GM19328 (cell line): Measurements from ENCODE around the gene RRAS.
"Not testable (repeated sequence)": the region's sequence is repeated elsewhere in the genome, so short reads cannot be mapped to it uniquely, and the experiment has no call there.

ENCODE experiments used
- ATAC-seq: cut with Tn5 transposase; IDR thresholded peaks from one replicate; pipeline ENCODE4 v1.9.1; 2021; ENCODE audit warnings: mild to moderate bottlenecking, moderate library complexity; ENCODE audit not compliant: unreplicated experiment

The RRAS gene

DNA sequence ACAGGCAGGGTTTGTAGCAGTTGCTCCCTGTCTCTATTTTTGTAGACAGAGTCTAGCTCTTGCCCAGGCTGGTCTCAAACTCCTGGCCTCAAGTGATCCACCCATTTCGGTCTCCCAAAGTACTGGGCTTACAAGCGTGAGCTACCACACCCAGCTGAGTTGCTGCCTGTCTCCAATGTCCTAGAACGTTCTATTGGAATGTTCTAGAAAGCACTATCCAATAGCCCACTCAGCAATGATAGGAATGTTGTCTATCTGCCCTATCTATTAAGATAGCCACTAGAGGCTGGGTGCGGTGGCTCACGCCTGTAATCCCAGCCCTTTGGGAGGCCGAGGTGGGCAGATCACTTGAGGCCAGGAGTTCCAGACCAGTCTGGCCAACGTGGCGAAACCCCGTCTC lies 6.7 kb downstream of the RRAS start:
- not testable (repeated sequence) for ATAC-seq

DNA sequence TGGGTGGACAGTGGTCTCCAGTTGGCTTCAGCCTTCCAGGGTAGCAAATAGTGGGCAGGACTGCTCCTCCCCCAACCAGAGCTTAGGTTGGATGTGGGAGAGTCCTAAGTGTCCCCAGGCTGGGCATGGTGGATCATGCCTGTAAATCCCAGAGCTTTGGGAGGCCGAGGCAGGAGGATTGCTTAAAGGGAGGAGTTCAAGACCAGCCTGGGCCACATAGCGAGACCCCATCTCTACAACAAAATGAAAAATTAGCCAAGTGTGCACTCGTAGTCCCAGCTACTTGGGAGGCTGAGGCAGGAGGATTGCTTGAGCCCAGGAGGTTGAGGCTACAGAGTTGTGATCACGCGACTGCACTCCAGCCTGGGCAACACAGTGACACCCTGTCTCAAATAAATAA lies 7.4 kb downstream of the RRAS start:
- ATAC-seq, result no peak

- no peak for ATAC-seq
Observed at GRCh38 chr19:49631610-49632192, 8.2 kb downstream of the RRAS start.

- ATAC-seq, result no peak
Observed at GRCh38 chr19:49631014-49631588, 8.8 kb downstream of the RRAS start.

DNA sequence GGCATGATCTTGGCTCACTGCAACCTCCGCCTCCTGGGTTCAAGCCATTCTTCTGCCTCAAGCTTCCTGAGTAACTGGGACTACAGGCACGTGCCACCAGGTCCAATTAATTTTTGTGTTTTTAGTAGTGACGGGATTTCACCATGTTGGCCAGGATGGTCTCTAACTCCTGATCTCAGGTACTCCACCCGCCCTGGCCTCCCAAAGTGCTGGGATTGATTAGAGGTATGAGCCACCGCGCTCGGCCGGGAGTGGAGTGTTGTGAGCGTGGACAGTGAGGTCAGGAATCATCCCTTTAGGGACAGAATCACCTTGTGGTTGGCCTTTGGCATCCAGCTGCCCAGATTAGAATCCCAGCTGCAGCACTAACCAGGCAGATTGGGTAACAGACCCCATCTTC lies 10.3 kb downstream of the RRAS start:
- no peak for ATAC-seq

- ATAC-seq, result no peak
Observed at GRCh38 chr19:49626226-49626625, 13.7 kb downstream of the RRAS start.

DNA sequence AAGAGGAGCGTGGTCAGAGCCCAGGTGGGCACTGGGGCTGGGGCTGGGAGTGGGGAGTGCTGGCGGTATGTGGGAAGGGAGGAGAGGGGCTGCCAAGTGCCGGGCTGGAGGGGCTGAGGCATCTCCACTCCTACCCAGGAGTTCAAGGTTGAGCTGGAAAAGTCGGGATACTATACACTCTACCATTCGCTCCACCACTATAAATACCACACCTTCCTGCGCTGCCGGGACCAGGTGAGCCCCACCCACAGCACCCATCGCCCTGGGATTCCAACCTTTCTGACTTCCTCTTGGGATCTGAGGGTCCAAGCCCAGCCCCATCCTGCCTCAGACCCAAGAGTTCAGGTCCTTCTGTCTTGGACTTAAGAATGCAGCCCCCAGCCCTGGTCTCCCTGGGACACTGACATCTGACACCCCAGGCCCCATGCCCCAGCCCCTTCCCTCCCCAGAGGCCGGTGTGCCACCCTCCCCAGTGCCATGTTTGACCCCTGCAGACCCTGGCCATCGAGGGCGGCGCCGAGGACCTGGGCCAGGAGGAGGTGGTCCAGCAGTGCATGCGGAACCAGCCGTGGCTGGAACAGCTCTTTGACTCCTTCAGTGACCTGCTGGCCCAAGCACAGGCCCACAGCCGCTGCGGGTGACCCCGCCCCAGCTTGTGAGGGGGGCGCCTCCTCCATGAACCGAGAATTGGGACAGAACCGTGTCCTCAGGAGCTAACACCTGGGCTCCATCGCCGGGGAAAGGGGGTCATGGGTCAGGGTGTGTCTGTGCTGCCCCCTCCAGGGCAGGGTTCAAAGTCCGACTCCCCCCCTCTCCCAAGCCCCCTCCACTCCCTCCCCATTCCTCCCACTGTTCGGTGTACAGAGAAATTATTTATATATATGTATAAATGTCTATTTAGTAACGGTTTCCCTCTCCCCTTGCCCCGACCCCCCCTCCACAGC lies 14.7 kb downstream of the RRAS start:
- ATAC-seq, result no peak

DNA sequence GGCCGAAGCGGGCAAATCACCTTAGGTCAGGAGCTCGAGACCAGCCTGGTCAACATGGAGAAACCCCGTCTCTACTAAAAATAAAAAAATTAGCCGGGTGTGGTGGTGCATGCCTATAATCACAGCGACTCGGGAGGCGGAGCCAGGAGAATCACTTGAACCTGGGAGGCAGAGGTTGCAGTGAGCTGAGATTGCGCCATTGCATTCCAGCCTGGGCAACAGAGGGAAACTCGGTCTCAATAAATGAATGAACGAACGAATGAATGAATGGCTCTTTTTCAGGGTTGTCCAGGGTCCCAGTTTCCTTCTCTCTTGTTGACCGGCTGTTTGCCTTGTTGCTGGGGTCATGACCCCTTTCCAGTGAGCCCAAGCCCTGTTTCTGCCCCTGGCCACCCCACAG lies 22.1 kb downstream of the RRAS start:
- ATAC-seq, result not testable (repeated sequence)

GRCh38 chr19:49616945-49617344 lies 23.0 kb downstream of the RRAS start:
- no peak for ATAC-seq

GRCh38 chr19:49616532-49616931 lies 23.4 kb downstream of the RRAS start:
- ATAC-seq, result no peak

GRCh38 chr19:49615861-49616260 lies 24.1 kb downstream of the RRAS start:
- ATAC-seq, result no peak

- no peak for ATAC-seq
Observed at GRCh38 chr19:49614096-49614833, 25.7 kb downstream of the RRAS start.

- ATAC-seq, result no peak
Observed at GRCh38 chr19:49613374-49613773, 26.6 kb downstream of the RRAS start.

- no peak for ATAC-seq
Observed at GRCh38 chr19:49609499-49610092, 30.3 kb downstream of the RRAS start.

DNA sequence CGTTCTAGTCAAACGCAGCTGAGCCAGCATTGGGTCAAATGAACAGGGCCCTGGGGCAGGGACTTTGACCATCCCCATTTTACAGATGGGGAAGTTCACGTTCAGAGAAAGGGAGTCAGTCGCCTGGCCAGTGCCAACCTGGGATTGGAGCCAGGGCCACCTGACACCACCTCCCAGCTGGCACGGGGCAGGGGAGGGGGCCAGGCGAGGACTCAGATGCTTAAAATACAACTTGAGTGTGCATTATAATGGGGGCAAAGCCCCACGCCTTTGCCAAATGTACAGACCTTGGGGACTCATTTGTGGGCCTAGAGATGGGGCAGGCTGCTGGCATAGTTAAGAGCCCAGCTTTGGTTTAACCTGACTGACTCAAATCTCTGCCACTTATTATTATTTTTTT lies 34.3 kb downstream of the RRAS start:
- no peak for ATAC-seq

DNA sequence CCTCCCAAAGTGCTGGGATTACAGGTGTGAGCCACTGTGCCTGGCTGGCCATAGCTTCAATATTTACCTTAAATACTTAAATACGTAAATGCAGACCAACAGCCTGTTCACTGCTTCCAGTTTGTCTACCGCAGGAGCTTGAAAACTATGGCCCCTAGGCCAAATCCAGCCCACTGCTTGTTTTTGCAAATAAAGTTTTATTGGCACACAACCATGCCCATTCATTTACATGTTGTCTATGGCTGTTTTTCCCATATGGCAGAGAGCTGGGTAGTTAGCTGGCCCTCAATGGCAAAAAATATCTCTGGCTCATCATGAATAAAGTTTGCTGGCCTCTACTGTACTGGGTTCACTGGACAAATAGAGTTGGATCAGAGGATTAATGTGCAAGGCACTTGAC lies 37.1 kb downstream of the RRAS start:
- ATAC-seq, result no peak

GRCh38 chr19:49601482-49602038 lies 38.4 kb downstream of the RRAS start:
- ATAC-seq, result no peak

GRCh38 chr19:49599378-49600295 lies 40.3 kb downstream of the RRAS start:
- no peak for ATAC-seq

DNA sequence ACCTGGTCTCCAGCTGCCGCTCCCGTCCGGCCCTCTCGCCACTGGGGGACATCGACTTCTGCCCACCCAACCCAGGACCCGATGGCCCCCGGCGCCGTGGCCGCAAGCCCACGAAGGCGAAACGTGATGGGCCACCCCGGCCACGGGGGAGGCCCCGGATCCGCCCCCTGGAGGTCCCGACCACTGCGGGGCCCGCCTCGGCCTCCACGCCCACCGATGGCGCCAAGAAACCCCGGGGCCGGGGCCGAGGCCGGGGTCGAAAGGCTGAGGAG lies 42.3 kb downstream of the RRAS start:
- no peak for ATAC-seq
